Astrocyte (in vitro differentiated cells and primary cell): ENCODE measurements around the gene LCN10. TPM values are rescaled to one million over a fixed set of nuclear protein-coding genes. Genes with fewer than 3 reads are reported as not detected.

Experiments used
- DNase-seq: peaks from one replicate; pipeline ENCODE4 v3.0.0-alpha.2; 2010; ENCODE audit warnings: low read depth
- FAIRE-seq: peaks from 2 replicates; lab custom pipeline; 2011; peaks lifted over from hg19 to GRCh38; lab: Jason Lieb, UNC
- H2AFZ ChIP-seq: 2 replicates; pipeline ENCODE4 v1.6.0; 2012; ENCODE audit warnings: low read depth, low read length, inconsistent platforms
- H3K27ac ChIP-seq: 2 replicates; pipeline ENCODE4 v1.5.1; 2011; ENCODE audit warnings: low read depth, low read length, inconsistent platforms
- H3K27me3 ChIP-seq: 2 replicates; pipeline ENCODE4 v1.6.0; 2011; ENCODE audit warnings: low read length, inconsistent platforms; ENCODE audit not compliant: insufficient read depth
- H3K36me3 ChIP-seq: 2 replicates; pipeline ENCODE4 v1.5.1; 2011; ENCODE audit warnings: low read length, inconsistent platforms; ENCODE audit not compliant: insufficient read depth
- H3K4me1 ChIP-seq: 2 replicates; pipeline ENCODE4 v1.5.1; 2011; ENCODE audit warnings: low read length, inconsistent platforms; ENCODE audit not compliant: insufficient read depth
- H3K4me2 ChIP-seq: 2 replicates; pipeline ENCODE4 v1.6.0; 2012; ENCODE audit warnings: low read length, inconsistent platforms
- H3K4me3 ChIP-seq: 2 replicates; pipeline ENCODE4 v1.5.1; 2011; ENCODE audit warnings: low read depth, mild to moderate bottlenecking, low read length, inconsistent platforms; ENCODE audit not compliant: insufficient read depth
- H3K79me2 ChIP-seq: 2 replicates; pipeline ENCODE4 v1.6.0; 2012; ENCODE audit warnings: mild to moderate bottlenecking, low read length, inconsistent platforms; ENCODE audit not compliant: insufficient read depth
- H3K9ac ChIP-seq: 2 replicates; pipeline ENCODE4 v1.6.0; 2012; ENCODE audit warnings: mild to moderate bottlenecking, low read length, inconsistent platforms
- H3K9me3 ChIP-seq: 2 replicates; pipeline ENCODE4 v1.5.1; 2012; ENCODE audit warnings: low read depth, mild to moderate bottlenecking, low read length, inconsistent platforms; ENCODE audit not compliant: insufficient read depth
- H4K20me1 ChIP-seq: 2 replicates; pipeline ENCODE4 v1.6.0; 2012; ENCODE audit warnings: low read length, inconsistent platforms; ENCODE audit not compliant: insufficient read depth
- H3K27ac Mint-ChIP-seq: one replicate; pipeline ENCODE4 v1.8.0; 2021; ENCODE audit warnings: mild to moderate bottlenecking, mixed read lengths; ENCODE audit not compliant: unreplicated experiment
- H3K27me3 Mint-ChIP-seq: one replicate; pipeline ENCODE4 v1.8.0; 2021; ENCODE audit warnings: low read depth, mixed read lengths; ENCODE audit not compliant: unreplicated experiment
- H3K36me3 Mint-ChIP-seq: one replicate; pipeline ENCODE4 v1.8.0; 2021; ENCODE audit warnings: low read depth, mixed read lengths; ENCODE audit not compliant: unreplicated experiment
- H3K4me1 Mint-ChIP-seq: one replicate; pipeline ENCODE4 v1.8.0; 2021; ENCODE audit warnings: low read depth, mixed read lengths; ENCODE audit not compliant: unreplicated experiment
- H3K4me3 Mint-ChIP-seq: one replicate; pipeline ENCODE4 v1.8.0; 2021; ENCODE audit warnings: mild to moderate bottlenecking, moderate library complexity, mixed read lengths; ENCODE audit not compliant: unreplicated experiment
- H3K9me3 Mint-ChIP-seq: one replicate; pipeline ENCODE4 v1.8.0; 2021; ENCODE audit warnings: mild to moderate bottlenecking, mixed read lengths; ENCODE audit not compliant: unreplicated experiment
- EZH2 ChIP-seq: IDR thresholded peaks from 2 replicates; pipeline ENCODE4 v1.6.1; 2012; ENCODE audit warnings: mild to moderate bottlenecking, low read length, inconsistent platforms; ENCODE audit not compliant: insufficient read depth
- total RNA-seq: library from RNA; stranded (reverse); gene quantifications from 2 replicates; pipeline ENCODE4 v1.2.1, GENCODE V29; 2021
- TF ChIP-seq, protein P1 (sequence below): IDR thresholded peaks from 2 replicates; pipeline ENCODE4 v1.5.1; 2011; ENCODE audit warnings: low read depth, mild to moderate bottlenecking, inconsistent platforms, low read length, moderate library complexity; ENCODE audit not compliant: insufficient read depth

LCN10 gene
- total RNA-seq, 1 donor from 2014 or later = not detected

DNA sequence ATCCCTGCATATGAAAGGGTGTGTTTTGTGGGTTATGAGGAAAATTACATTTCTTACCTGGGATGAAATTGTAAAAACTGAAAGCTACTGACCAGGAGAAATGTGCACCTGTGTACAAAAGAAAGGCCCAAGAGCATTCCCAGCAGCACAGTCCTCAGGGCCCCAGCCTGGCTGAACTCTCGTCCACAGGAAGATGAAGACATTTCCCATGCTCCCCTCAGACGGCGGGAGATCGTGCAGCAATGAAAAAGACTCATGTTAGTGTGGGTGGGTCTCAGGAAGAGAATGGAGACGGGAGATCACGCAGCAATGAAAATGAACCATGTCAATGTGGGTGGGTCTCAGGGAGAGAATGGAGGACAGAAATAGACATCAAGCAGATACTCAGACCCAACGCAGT is 34.2 kb upstream of the LCN10 start:
- no peak overlapping the region for H3K9ac ChIP-seq
- H3K36me3 ChIP-seq = no peaks in the 10 kb centered on the region
- H3K79me2 ChIP-seq = no peaks in the 10 kb centered on the region
- no peak overlapping the region for H3K27ac ChIP-seq
- no peak overlapping the region for H3K27ac Mint-ChIP-seq
- peaks cover 4% of the 10 kb centered on the region for H3K9me3 ChIP-seq
- DNase-seq = no peak
- H3K27me3 Mint-ChIP-seq = peaks cover 37% of the 10 kb centered on the region
- no peaks in the 10 kb centered on the region for H3K4me1 ChIP-seq
- TF ChIP-seq, protein P1, sequence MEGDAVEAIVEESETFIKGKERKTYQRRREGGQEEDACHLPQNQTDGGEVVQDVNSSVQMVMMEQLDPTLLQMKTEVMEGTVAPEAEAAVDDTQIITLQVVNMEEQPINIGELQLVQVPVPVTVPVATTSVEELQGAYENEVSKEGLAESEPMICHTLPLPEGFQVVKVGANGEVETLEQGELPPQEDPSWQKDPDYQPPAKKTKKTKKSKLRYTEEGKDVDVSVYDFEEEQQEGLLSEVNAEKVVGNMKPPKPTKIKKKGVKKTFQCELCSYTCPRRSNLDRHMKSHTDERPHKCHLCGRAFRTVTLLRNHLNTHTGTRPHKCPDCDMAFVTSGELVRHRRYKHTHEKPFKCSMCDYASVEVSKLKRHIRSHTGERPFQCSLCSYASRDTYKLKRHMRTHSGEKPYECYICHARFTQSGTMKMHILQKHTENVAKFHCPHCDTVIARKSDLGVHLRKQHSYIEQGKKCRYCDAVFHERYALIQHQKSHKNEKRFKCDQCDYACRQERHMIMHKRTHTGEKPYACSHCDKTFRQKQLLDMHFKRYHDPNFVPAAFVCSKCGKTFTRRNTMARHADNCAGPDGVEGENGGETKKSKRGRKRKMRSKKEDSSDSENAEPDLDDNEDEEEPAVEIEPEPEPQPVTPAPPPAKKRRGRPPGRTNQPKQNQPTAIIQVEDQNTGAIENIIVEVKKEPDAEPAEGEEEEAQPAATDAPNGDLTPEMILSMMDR = no peak
- TF ChIP-seq EZH2 = no peak
- peaks cover 5% of the 10 kb centered on the region for H3K36me3 Mint-ChIP-seq
- no peak overlapping the region for H3K4me3 ChIP-seq
- H3K4me2 ChIP-seq = no peak overlapping the region
- H4K20me1 ChIP-seq = no peaks in the 10 kb centered on the region
- H2AFZ ChIP-seq = no peak overlapping the region
- peaks cover 29% of the 10 kb centered on the region for H3K27me3 ChIP-seq
- H3K4me1 Mint-ChIP-seq = peaks cover 5% of the 10 kb centered on the region
- FAIRE-seq = no peak
- H3K9me3 Mint-ChIP-seq = peaks cover 15% of the 10 kb centered on the region
- H3K4me3 Mint-ChIP-seq = peak overlapping the region; percentile 14

DNA sequence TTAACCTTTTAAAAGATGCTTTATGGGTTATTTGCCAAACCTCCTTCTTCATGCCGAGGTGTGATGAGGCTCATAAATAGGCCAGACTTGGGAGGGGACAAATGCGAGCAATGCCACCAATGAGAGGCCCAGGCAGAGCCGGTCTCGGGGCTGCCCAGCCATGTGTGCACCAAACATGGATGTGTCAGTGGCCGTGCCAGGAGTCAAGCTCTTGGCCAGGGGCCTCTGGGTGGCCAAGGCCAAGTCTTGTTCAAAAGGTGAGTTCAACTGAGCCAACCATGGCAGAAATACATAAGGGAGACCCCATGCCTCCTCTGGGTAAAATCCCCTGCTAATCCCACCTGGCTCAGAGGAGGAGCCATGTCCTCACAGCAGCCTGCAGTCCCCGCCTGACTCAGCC is 32.5 kb upstream of the LCN10 start:
- H3K4me1 Mint-ChIP-seq = no peaks in the 10 kb centered on the region
- H3K79me2 ChIP-seq = no peaks in the 10 kb centered on the region
- peaks cover 15% of the 10 kb centered on the region for H3K9me3 Mint-ChIP-seq
- peaks cover 29% of the 10 kb centered on the region for H3K27me3 Mint-ChIP-seq
- H3K27ac ChIP-seq = no peak overlapping the region
- peaks cover 5% of the 10 kb centered on the region for H3K36me3 Mint-ChIP-seq
- no peak overlapping the region for H3K9ac ChIP-seq
- H4K20me1 ChIP-seq = no peaks in the 10 kb centered on the region
- no peak overlapping the region for H3K4me3 Mint-ChIP-seq
- H3K4me1 ChIP-seq = no peaks in the 10 kb centered on the region
- FAIRE-seq (no peak), DNase-seq (no peak)
- TF ChIP-seq, protein P1 = no peak
- TF ChIP-seq EZH2 = no peak
- H3K4me2 ChIP-seq = no peak overlapping the region
- H3K36me3 ChIP-seq = no peaks in the 10 kb centered on the region
- H3K27me3 ChIP-seq = peaks cover 26% of the 10 kb centered on the region
- H3K27ac Mint-ChIP-seq = no peak overlapping the region
- no peak overlapping the region for H2AFZ ChIP-seq
- peaks cover 4% of the 10 kb centered on the region for H3K9me3 ChIP-seq
- H3K4me3 ChIP-seq = no peak overlapping the region

DNA sequence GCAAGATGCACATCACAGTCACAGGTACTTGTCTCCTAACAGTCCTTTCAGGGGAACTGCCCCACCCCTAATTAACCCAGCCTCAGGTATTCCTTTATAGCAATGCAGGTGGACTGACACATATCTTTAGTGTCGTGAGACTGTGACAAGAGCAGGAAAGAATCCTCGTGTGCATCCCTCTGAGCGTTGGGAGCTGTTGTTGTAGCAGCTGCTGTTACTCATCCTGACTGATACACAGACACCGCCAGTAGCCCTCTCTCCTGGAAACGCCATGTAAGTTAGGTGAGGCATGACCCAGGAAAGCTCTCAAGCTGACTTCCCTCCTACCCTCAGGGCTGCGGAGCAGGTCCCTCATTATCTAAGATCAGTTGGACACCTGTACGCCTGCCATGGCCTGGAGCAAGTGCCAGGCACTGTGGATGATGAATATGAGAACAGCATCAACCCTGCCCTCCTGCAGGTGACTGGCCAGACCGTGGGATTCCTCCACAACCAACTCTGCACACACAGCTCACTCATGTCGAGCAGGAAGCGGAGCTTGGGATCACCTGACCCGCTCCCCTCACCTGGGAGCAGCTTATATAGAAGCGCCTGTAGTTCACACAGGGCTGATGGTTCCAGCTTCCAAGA is 31.8 kb upstream of the LCN10 start:
- Histone ChIP-seq H3K4me2 (no peak overlapping the region), H4K20me1 (no peaks in the 10 kb centered on the region), H2AFZ (no peak overlapping the region), H3K4me1 (no peaks in the 10 kb centered on the region), H3K27ac (no peak overlapping the region), H3K36me3 (no peaks in the 10 kb centered on the region), H3K9me3 (peaks cover 4% of the 10 kb centered on the region), H3K9ac (no peak overlapping the region), H3K4me3 (no peak overlapping the region), H3K79me2 (no peaks in the 10 kb centered on the region), H3K27me3 (peaks cover 22% of the 10 kb centered on the region)
- FAIRE-seq (no peak), DNase-seq (no peak)
- peaks cover 15% of the 10 kb centered on the region for H3K9me3 Mint-ChIP-seq
- H3K27me3 Mint-ChIP-seq = peaks cover 27% of the 10 kb centered on the region
- no peaks in the 10 kb centered on the region for H3K4me1 Mint-ChIP-seq
- no peak overlapping the region for H3K27ac Mint-ChIP-seq
- no peak for TF ChIP-seq EZH2
- TF ChIP-seq, protein P1 = no peak
- no peak overlapping the region for H3K4me3 Mint-ChIP-seq
- peaks cover 5% of the 10 kb centered on the region for H3K36me3 Mint-ChIP-seq
